NCI-H2081 (cell line): ENCODE data around the gene RANBP10.

Experiments
- DNase-seq, 2 experiments: peaks; one replicate each; lab custom pipeline; 2025; lab: John Stamatoyannopoulos, UW

RANBP10 gene

GRCh38 chr16:67741118-67741517 lies 65.2 kb downstream of the RANBP10 start:
- no peak for DNase-seq

DNA sequence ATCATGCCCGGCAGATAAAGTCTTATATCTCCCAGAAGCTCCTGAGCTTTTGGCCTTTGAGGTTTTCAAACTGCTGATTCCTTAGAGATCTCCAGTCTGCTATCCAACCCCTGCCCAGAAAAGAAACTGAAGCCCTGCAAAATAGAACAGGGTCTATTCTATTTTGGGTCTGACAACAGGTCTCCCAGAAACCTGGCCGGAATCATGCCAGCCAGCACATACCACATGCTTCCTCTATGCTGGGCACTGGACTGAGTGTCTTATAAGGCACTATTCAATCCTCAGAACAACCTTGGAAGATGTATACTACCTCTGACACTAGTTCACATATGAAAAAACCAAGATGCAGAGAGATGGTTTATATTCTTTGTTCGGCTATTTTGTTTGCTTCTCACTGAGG lies 66.0 kb downstream of the RANBP10 start:
- DNase-seq: no peak

GRCh38 chr16:67736858-67737257 lies 69.5 kb downstream of the RANBP10 start:
- DNase-seq: no peak

GRCh38 chr16:67734731-67735201 lies 71.6 kb downstream of the RANBP10 start:
- no peak for DNase-seq

GRCh38 chr16:67733734-67734470 lies 72.5 kb downstream of the RANBP10 start:
- DNase-seq: no peak

- DNase-seq: peak; percentile 1 to 52
Measured at GRCh38 chr16:67731753-67732095, 74.6 kb downstream of the RANBP10 start.

GRCh38 chr16:67731071-67731752 lies 75.1 kb downstream of the RANBP10 start:
- no peak for DNase-seq

GRCh38 chr16:67730326-67730725 lies 76.0 kb downstream of the RANBP10 start:
- no peak for DNase-seq

- no peak for DNase-seq
Measured at GRCh38 chr16:67729636-67730248, 76.6 kb downstream of the RANBP10 start.

DNA sequence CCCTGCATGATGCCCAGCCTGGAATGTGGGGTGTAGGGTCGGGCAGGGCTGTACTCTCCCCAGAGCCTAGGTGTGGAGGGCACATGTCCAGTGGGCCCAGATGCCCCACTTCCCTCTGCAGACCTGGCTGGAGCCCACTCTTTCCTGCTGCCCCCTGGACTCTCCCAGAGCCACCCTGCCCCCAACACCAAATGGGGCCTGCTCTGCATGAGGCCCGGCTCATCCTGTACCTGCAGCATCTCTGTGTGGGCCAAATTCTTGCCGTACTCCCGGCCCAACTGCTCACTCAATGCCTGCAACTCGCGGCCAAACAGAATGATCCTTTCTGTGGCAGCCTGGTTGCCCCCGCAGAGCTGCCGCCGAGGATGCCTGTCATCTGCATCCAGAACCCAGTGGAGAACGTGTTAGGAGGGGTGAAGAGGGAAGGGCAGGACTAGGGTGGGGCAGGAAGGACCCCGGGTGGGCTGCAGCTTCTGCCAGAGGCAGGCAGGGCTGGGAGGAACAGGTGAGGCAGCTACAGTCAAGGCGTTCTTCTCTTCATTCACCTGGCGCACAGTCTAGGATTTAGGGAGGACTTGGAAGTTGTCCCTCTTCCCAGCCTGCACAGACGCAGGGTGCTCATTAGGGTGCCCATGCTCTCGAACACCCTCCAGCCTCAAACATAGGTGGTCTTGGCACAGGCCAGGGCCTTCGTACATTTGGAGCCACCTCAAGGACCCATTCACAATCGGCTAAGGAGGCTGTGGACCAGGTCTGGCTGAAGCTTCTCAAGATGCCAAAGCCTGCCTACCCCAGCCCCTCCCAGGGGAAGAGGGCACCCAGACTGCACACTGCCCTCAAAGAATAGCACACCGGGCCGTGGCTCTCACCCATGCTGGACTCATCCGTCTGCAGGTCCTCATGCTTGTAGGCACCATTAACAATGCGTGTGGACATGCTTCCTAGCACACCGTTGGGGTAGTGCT lies 78.6 kb downstream of the RANBP10 start:
- no peak for DNase-seq

DNA sequence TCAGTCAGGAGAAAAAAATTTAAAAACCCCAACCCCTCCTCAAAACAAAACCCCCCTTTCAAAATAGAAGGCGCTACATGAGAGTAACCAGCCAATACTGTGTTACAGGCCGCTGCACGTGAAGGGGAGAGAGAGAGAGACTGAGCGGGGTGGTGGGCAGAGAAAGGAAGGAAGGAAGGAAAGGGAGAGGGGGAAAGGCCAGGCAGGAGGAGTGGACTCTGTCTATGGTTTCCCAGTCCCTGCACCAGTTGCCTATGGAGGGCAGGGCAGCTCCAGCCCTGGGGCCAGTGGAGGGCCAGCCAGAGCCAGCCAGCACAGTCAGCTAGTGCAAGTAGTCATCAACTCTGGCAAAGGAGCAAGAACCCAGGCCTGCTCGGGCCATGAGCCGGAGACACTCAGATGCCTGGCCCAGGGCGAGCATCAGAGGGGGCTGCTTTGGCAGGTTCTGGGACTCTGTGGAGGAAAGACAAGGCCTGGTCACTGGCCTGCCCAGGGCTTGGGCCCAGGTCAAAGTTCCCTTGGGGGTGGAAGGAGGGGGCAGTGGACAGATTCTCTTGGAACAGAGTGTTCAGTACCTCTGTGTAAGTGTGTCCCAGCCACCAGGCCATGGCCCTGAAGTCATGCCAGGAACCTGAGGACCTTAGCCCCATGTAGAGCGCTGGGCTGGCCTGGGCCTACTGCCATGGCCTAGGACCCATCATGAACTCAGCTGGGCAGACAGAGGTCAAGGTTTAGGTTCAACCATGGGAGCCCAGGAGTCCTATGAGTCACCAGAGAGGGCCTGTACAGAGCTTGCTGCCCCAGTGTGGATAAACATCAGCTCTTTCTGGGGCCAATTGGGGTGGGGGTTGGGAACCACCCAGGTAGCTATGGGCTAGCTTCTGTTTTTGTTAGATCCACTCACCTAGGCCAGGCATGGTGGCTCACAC lies 80.0 kb downstream of the RANBP10 start:
- no peak for DNase-seq

GRCh38 chr16:67723911-67724305 lies 82.5 kb downstream of the RANBP10 start:
- DNase-seq: no peak

DNA sequence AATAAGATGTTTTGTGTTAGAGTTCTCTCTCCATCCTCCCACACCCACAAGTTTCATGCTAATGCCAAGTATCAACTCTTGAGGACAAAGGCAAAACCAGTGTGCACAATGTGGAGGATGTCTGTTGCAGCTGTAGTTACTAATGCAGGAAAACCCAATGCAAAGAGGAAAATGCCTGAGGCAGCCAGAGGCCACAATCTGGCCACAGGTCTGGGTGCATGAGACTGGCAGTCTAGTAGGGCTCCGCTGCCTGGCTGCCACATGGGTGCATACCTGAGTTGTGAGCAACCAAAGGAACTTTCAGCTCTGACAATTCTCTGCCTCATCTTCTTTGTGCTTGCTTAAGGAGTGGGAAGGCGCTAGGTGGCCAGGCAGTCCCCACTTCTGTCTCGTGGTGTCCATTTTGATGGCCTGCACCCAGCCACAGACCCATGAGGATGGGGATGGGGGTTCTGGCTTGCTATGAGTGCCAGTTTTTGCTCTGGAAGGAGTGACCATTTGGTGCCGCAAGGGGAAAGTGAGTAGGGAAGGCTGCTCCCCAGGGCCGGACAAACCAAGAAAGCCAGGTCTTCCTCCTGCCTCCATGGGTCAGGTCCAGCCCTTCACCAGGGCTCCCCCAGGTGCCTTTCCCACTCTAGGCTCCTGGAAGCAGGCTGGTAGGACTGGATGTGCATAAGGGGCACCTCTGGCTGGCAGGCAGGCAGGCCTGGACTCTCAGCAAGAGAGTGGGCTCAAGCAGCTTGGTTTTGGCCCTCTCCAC lies 83.0 kb downstream of the RANBP10 start:
- DNase-seq: no peak

DNA sequence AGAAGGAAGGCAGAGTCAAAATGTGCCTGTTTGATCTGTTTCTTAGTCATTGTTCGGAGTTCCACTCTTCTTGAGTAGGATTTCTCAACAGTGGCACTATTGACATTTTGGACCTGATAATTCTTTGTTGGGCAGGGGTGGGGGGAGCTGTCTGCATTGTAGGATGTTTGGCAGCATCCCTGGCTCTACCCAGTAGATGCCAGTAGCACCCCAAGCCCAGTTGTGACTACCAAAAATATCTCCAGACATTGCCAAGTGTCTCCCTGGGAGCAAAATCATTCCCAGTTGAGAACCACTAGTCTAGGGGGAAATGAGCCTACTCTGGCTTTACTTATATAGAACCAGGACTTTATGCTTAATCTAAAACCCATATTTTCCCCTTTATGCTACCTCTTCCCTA lies 86.1 kb downstream of the RANBP10 start:
- DNase-seq: no peak

DNA sequence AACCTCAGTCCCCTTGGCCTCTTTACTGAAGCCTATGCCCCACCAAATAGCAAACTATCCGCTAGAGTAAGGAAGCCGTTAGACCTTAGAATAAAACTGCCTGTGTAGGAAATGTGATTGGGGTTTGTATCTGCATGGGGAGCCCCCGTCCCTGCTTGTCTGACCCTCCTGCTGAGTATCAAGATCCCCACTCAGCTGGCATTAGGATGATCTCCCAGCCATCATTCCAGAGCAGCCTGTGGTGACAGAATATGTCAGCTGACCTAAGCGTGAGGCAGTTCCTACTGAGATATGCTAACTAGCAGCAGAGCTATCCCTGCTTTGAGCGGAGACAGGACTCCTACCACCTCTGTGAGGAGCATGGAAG lies 86.6 kb downstream of the RANBP10 start:
- peak in 1 of 2 experiments; percentile 4 for DNase-seq

DNA sequence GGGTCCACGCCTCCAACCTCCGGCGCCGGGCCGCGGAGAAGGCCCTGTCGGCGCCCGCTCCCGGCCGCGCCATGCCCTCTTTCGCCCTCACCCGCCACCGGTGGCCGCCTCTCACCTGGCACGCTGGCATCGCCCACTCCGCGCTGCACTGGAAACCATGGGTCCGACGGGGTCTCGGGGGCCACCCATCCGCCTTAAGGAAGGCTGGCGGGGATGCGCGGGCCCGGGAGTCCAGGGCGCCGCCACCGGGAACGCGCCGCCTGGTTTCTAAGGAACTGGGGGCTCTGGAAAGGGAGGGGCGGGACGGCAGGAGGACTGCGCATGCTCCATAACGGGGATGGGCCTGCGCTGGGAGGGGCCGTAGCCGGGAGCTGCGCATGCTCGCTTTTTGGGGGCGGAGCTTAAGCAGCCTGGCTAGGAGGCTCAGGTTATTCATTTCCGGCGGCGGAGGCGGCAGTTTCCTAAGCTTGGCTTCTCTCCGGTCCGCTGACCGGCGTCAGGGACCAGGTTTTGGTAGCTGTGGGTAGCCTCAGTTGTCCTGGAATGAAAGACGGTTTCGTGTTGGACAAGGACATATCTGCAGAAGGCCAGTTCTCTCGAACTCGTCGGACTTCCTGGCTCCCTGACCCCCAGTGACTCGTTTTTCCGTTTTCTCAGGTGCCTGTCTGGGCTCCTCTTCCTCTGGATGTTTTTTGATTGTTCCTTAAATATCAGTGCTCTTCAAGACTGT lies 87.1 kb downstream of the RANBP10 start, which contains the start of gene GFOD2:
Gene GFOD2 (minus strand): TSS at position 269 of the 730 bp plus-strand sequence. CDS start 33,601 bp downstream, outside the sequence.
- peak; percentile 89 to 90 for DNase-seq

- peak in 1 of 2 experiments; percentile 20 for DNase-seq
Measured at GRCh38 chr16:67718668-67719047, 87.7 kb downstream of the RANBP10 start.

DNA sequence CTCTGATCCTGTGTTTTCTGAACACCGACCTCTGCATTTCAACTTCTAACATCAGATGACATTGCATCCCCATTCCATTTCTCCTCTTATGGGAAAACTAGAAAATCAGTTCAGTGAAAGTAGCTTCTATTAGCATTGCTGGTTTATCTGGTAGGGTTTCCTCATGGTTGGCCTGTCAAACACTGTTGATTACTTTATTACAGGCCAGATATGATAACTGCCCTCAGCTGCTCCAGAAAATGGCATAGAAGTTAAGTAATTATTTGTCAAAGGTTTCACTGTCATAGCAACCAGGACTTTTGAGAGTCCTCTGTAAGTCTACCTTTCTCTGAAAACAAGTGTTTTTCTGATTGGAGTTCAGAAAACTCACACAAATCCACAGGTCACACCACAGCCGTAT lies 90.3 kb downstream of the RANBP10 start:
- no peak for DNase-seq

DNA sequence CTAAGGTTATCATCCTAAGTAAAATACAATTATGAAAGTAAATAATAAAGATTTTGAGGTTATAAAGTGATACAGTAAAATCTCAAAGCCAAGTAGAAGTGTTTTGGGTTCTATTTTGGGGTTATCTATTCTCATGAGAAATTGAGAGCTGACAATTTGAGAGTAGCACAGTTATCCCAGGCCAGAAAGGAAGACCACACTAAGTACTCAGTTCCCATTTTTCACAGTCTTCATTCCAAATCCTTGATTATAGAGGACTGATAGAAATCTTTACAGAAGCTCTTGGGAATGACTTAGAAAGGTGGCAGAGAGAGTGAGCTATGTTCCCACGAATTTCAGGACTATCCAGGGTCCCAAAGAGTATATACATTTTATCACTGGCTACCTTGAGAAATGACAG lies 91.8 kb downstream of the RANBP10 start:
- DNase-seq: no peak
